IMR-90 (cell line): ENCODE data around the gene A1CF. TPM values are rescaled to one million over a fixed set of nuclear protein-coding genes. Genes with fewer than 3 reads are reported as not detected.
A peak's percentile ranks its signal among the peaks of the same experiment; 100 is the strongest.
"Not testable (repeated sequence)": the region's sequence is repeated elsewhere in the genome, so short reads cannot be mapped to it uniquely, and the experiment has no call there.

ENCODE experiments used
- ATAC-seq: fragments of 200-7000 bp; cut with Tn5 transposase; 2 replicates; pipeline ENCODE4 v1.9.1; 2020; ENCODE audit warnings: low read depth, mild to moderate bottlenecking, moderate library complexity
- BruUV-seq: library from RNA; stranded (reverse); fragments of 400-500 nt; replicated peaks from 2 replicates; lab custom pipeline; 2021; lab: Mats Ljungman, UMichigan
- CTCF ChIA-PET: fragments of 300-600 bp; formaldehyde crosslinking; extraction: SDS; loops from one replicate; lab custom pipeline; 2021; ENCODE audit warnings: antibody characterized with exemption; lab: Yijun Ruan, JAX
- POLR2A ChIA-PET: fragments of 300-600 bp; sonication (Branson Sonifier 250); formaldehyde crosslinking; loops from one replicate; lab custom pipeline; 2022; ENCODE audit warnings: antibody characterized with exemption; ENCODE audit not compliant: unreplicated experiment; lab: Charles Lee
- DNase-seq: peaks from one replicate; pipeline ENCODE4 v3.0.0; 2013
- H2AFZ ChIP-seq: replicated peaks from 2 replicates; pipeline ENCODE3; 2013; ENCODE audit warnings: low read length, mild to moderate bottlenecking; ENCODE audit not compliant: poor library complexity
- H2AK5ac ChIP-seq: 2 replicates; pipeline ENCODE4 v1.6.1; 2013; ENCODE audit warnings: low read depth, low read length, inconsistent platforms
- H2AK9ac ChIP-seq: replicated peaks from 2 replicates; pipeline ENCODE3; 2013; ENCODE audit warnings: mild to moderate bottlenecking, low read depth, low read length, moderate library complexity; ENCODE audit not compliant: poor library complexity
- H2BK120ac ChIP-seq: 2 replicates; pipeline ENCODE4 v1.6.1; 2013; ENCODE audit warnings: low read depth, low read length, inconsistent platforms
- H2BK15ac ChIP-seq: 3 replicates; pipeline ENCODE4 v1.6.1; 2013; ENCODE audit warnings: low read depth, low read length, inconsistent platforms
- H2BK20ac ChIP-seq: 2 replicates; pipeline ENCODE4 v1.6.1; 2013; ENCODE audit warnings: low read depth, mild to moderate bottlenecking, inconsistent platforms, low read length, moderate library complexity
- H2BK5ac ChIP-seq: 2 replicates; pipeline ENCODE4 v1.6.1; 2013; ENCODE audit warnings: mild to moderate bottlenecking, low read depth, low read length, inconsistent platforms; ENCODE audit not compliant: poor library complexity, severe bottlenecking
- H3K14ac ChIP-seq: replicated peaks from 2 replicates; pipeline ENCODE4 v1.6.1; 2013; ENCODE audit warnings: low read depth, low read length, inconsistent platforms
- H3K18ac ChIP-seq: 2 replicates; pipeline ENCODE4 v1.6.1; 2013; ENCODE audit warnings: low read depth, low read length, control low read depth
- H3K23ac ChIP-seq: 2 replicates; pipeline ENCODE4 v1.6.1; 2013; ENCODE audit warnings: low read depth, low read length, inconsistent platforms
- H3K27ac ChIP-seq: 2 replicates; pipeline ENCODE4 v1.5.1; 2013; ENCODE audit warnings: mild to moderate bottlenecking, control low read depth, low read length; ENCODE audit not compliant: insufficient read depth
- H3K27me3 ChIP-seq: 2 replicates; pipeline ENCODE4 v1.6.1; 2013; ENCODE audit warnings: low read length; ENCODE audit not compliant: control insufficient read depth, insufficient read depth
- H3K36me3 ChIP-seq: 2 replicates; pipeline ENCODE4 v1.6.1; 2013; ENCODE audit warnings: low read length, mixed read lengths; ENCODE audit not compliant: control insufficient read depth, insufficient read depth
- H3K4ac ChIP-seq: 2 replicates; pipeline ENCODE4 v1.6.1; 2013; ENCODE audit warnings: low read depth, low read length, inconsistent platforms
- H3K4me1 ChIP-seq: 2 replicates; pipeline ENCODE4 v1.6.1; 2013; ENCODE audit warnings: low read length, mixed read lengths; ENCODE audit not compliant: control insufficient read depth, insufficient read depth
- H3K4me2 ChIP-seq: 2 replicates; pipeline ENCODE4 v1.6.1; 2013; ENCODE audit warnings: low read depth, mild to moderate bottlenecking, control low read depth, low read length, moderate library complexity
- H3K4me3 ChIP-seq: 2 replicates; pipeline ENCODE4 v1.5.1; 2013; ENCODE audit warnings: low read depth, mild to moderate bottlenecking, control low read depth, low read length, moderate library complexity; ENCODE audit not compliant: insufficient read depth
- H3K56ac ChIP-seq: 2 replicates; pipeline ENCODE4 v1.6.1; 2013; ENCODE audit warnings: low read length, inconsistent platforms; ENCODE audit not compliant: insufficient read depth; ENCODE audit errors: extremely low read depth
- H3K79me1 ChIP-seq, 2 experiments: 2 replicates each; pipeline ENCODE4 v1.6.1; 2013; ENCODE audit warnings: low read length in 2 of 2, inconsistent platforms in 1 of 2, low read depth in 1 of 2
- H3K9ac ChIP-seq: 2 replicates; pipeline ENCODE4 v1.6.1; 2013; ENCODE audit warnings: low read depth, low read length, control low read depth
- H3K9me1 ChIP-seq: 2 replicates; pipeline ENCODE4 v1.6.1; 2013; ENCODE audit warnings: low read length, inconsistent platforms; ENCODE audit not compliant: insufficient read depth
- H3K9me3 ChIP-seq: 2 replicates; pipeline ENCODE4 v1.6.1; 2013; ENCODE audit warnings: low read length; ENCODE audit not compliant: control insufficient read depth, insufficient read depth
- H4K20me1 ChIP-seq: 2 replicates; pipeline ENCODE4 v1.6.1; 2013; ENCODE audit warnings: low read length, inconsistent platforms; ENCODE audit not compliant: insufficient read depth
- H4K5ac ChIP-seq: 2 replicates; pipeline ENCODE4 v1.6.1; 2013; ENCODE audit warnings: mild to moderate bottlenecking, low read depth, low read length, control low read depth
- H4K8ac ChIP-seq, 2 experiments: 2 replicates each; pipeline ENCODE4 v1.6.1; 2013; ENCODE audit warnings: low read depth in 2 of 2, low read length in 2 of 2, control low read depth in 1 of 2, inconsistent platforms in 1 of 2
- H4K91ac ChIP-seq: 2 replicates; pipeline ENCODE4 v1.6.1; 2013; ENCODE audit warnings: low read depth, low read length, inconsistent platforms; ENCODE audit not compliant: insufficient read depth
- BHLHE40 ChIP-seq: fragments of 150-350 bp; IDR thresholded peaks from 2 replicates; pipeline ENCODE4 v1.6.1; 2016; ENCODE audit warnings: mild to moderate bottlenecking, low read depth, low read length
- CEBPB ChIP-seq: IDR thresholded peaks from 2 replicates; pipeline ENCODE4 v1.6.1; 2012; ENCODE audit warnings: low read depth, low read length, improper control_type of control experiment
- NFE2L2 ChIP-seq: fragments of 150-350 bp; IDR thresholded peaks from 2 replicates; pipeline ENCODE4 v1.6.1; 2016; ENCODE audit warnings: low read depth, mild to moderate bottlenecking, low read length
- WGBS, 2 experiments: methylation state at CpG; one replicate each; pipeline versions ENCODE4 v1.1.5 to v1.1.7; 2013; ENCODE audit warnings: missing lambda C conversion rate in 2 of 2; ENCODE audit not compliant: insufficient read length in 1 of 2; ENCODE audit errors: extremely low coverage in 2 of 2; 5-methylcytosine and 5-hydroxymethylcytosine counted together
- dilution Hi-C: fragments of 300-500 bp; cut with HindIII; formaldehyde crosslinking; loops from one replicate; pipeline ENCODE4 v1.14.3; 2018; ENCODE audit warnings: low sequenced_read_pairs; ENCODE audit not compliant: unreplicated experiment
- in situ Hi-C: fragments of 300-500 bp; cut with MboI; formaldehyde crosslinking; loops from 3 replicates; pipeline ENCODE4 v1.14.3; 2019; ENCODE audit warnings: low sequenced_read_pairs, inconsistent platforms, mixed read lengths
- intact Hi-C: fragments of 100-400 bp; cut with micrococcal nuclease; formaldehyde crosslinking; loops from 2 replicates; pipeline ENCODE4 v1.10.0; 2022
- polyA plus RNA-seq, 3 experiments: library from polyadenylated mRNA; depleted of rRNA; stranded (reverse); fragments of >200 nt; gene quantifications; 2 replicates each; pipeline ENCODE4 v1.2.3, GENCODE V29; 2012; ENCODE audit warnings: low replicate concordance in 1 of 3
- total RNA-seq: library from RNA; depleted of rRNA; stranded (reverse); fragments of >200 nt; gene quantifications from 2 replicates; pipeline ENCODE4 v1.2.3, GENCODE V29; 2012

The A1CF gene
- total and polyA plus RNA-seq, 2 of the 4 experiments (the other 2 are of a cell fraction) = not detected

DNA sequence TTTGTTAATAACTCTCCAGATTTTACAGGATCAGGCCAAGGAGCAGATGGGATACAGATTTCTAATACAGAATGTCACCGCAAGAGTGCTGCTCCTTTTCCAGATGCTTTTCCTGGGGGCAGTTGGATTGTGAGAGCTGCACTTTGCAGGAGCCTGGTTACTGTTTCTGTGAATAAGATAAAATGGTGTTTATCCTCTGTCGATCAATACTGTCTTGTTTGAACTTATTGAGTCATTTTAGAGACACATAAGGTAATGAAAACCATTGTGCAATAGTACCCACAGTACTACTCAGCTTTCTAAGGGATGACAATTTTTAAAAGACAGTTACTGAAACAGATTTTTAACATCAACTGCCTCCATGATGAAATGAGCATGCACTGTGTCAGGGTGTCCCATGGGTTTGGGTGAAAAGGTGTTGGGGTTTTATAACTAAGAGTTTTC is 2.9 kb downstream of the A1CF start:
- no peak overlapping the region for H3K23ac ChIP-seq
- H3K4me1 ChIP-seq = no peaks in the 10 kb centered on the region
- H2AFZ ChIP-seq = no peak overlapping the region
- H2AK9ac ChIP-seq = no peak overlapping the region
- ChIA-PET POLR2A (no interaction called here), CTCF (interaction anchor here (0.6 kb wide), 1 partner anchor 376 kb away, joined by 3 read pairs; no protein-coding TSS in a partner anchor)
- no peak overlapping the region for H3K4ac ChIP-seq
- H3K4me3 ChIP-seq = no peak overlapping the region
- H3K56ac ChIP-seq = no peak overlapping the region
- no peaks in the 10 kb centered on the region for H3K36me3 ChIP-seq
- no peaks in the 10 kb centered on the region for H3K9me1 ChIP-seq
- H2BK120ac ChIP-seq = no peak overlapping the region
- H3K79me1 ChIP-seq = no peaks in the 10 kb centered on the region
- no peak overlapping the region for H3K18ac ChIP-seq
- dilution Hi-C loops (no loop called here), in situ Hi-C loops (no loop called here), intact Hi-C loops (no loop called here)
- H4K5ac ChIP-seq = no peak overlapping the region
- no CpG with 5 or more reads among the region's 2 CpGs for WGBS, 2 experiments
- no TSS peak for BruUV-seq
- no peak overlapping the region for H3K4me2 ChIP-seq
- ATAC-seq (no peak), DNase-seq (no peak)
- TF ChIP-seq CEBPB (peak; percentile 72), NFE2L2 (no peak), BHLHE40 (no peak)
- H3K9ac ChIP-seq = no peak overlapping the region
- H3K27me3 ChIP-seq = peaks cover 8% of the 10 kb centered on the region; the same call in 1 of the 2 replicates
- H4K8ac ChIP-seq = no peak overlapping the region
- H3K14ac ChIP-seq = no peak overlapping the region
- no peak overlapping the region for H2BK5ac ChIP-seq
- no peak overlapping the region for H2BK20ac ChIP-seq
- H3K9me3 ChIP-seq = no peaks in the 10 kb centered on the region
- H2BK15ac ChIP-seq = no peak overlapping the region
- no peak overlapping the region for H3K27ac ChIP-seq
- no peak overlapping the region for H4K91ac ChIP-seq
- H4K20me1 ChIP-seq = no peaks in the 10 kb centered on the region
- H2AK5ac ChIP-seq = no peak overlapping the region

DNA sequence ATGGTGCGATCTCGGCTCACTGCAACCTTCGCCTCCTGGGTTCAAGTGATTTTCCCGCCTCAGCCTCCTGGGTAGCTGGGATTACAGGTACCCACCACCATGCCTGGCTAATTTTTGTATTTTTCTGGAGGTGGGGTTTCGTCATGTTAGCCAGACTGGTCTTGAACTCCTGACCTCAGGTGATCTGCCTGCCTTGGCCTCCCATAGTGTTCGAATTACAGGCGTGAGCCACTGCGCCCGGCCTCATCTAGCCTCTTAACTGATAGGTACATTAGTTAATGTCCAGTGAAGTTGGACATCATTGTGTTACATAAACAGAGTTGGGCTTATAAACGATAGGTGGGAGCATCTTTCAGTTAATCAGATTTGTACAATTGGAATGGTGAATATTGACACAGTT is 4.4 kb downstream of the A1CF start:
- WGBS, 2 experiments = no CpG with 5 or more reads among the region's 10 CpGs
- H4K91ac ChIP-seq, H2BK5ac ChIP-seq, ATAC-seq, H2BK15ac ChIP-seq, H3K56ac ChIP-seq, H2BK20ac ChIP-seq, CTCF ChIA-PET, H3K27ac ChIP-seq, DNase-seq, H3K4me2 ChIP-seq, H3K4me3 ChIP-seq, H3K4ac ChIP-seq, H3K27me3 ChIP-seq, H3K9me1 ChIP-seq, H3K79me1 ChIP-seq, H3K18ac ChIP-seq, H3K9ac ChIP-seq, H3K9me3 ChIP-seq, H3K23ac ChIP-seq, in situ Hi-C loops, dilution Hi-C loops, intact Hi-C loops, BruUV-seq, H3K36me3 ChIP-seq, H2AK5ac ChIP-seq, H4K5ac ChIP-seq, H4K8ac ChIP-seq, H2AFZ ChIP-seq, H2BK120ac ChIP-seq, H4K20me1 ChIP-seq, H3K4me1 ChIP-seq, H3K14ac ChIP-seq, POLR2A ChIA-PET, H2AK9ac ChIP-seq: not testable (repeated sequence)
